Gastroesophageal sphincter (tissue), 4 donors: Measurements from ENCODE around the gene INPP5A. TPM values are rescaled to one million over a fixed set of nuclear protein-coding genes. Genes with fewer than 3 reads are reported as not detected.

Experiments
- ATAC-seq: fragments of 150-250 bp; one replicate; pipeline ENCODE4 v1.9.1; 2016; ENCODE audit warnings: mild to moderate bottlenecking, moderate library complexity
- H3K27ac ChIP-seq, 4 donors: fragments of 200-600 bp; sonication (generic) in 3 of 4; 1 replicate in 3 of 4; 2 replicates in 1 of 4; pipeline ENCODE4 v1.5.1; 2016 to 2019
- H3K27me3 ChIP-seq: fragments of 200-600 bp; sonication (generic); one replicate; pipeline ENCODE4 v1.5.1; 2019
- H3K36me3 ChIP-seq, 2 donors: fragments of 200-600 bp; sonication (generic); one replicate each; pipeline ENCODE4 v1.5.1; 2019; ENCODE audit warnings: control low read depth in 1 of 2
- H3K4me1 ChIP-seq, 3 donors: fragments of 200-600 bp; sonication (generic); 1 replicate in 2 of 3; 2 replicates in 1 of 3; pipeline ENCODE4 v1.5.1; 2016 to 2019; ENCODE audit warnings: control low read depth in 2 of 3
- H3K4me3 ChIP-seq, 2 donors: fragments of 200-600 bp; sonication (generic); one replicate each; pipeline ENCODE4 v1.5.1; 2019; ENCODE audit warnings: mild to moderate bottlenecking in 1 of 2, moderate library complexity in 1 of 2
- H3K9me3 ChIP-seq, 3 donors: fragments of 200-600 bp; sonication (generic); one replicate each; pipeline ENCODE4 v1.5.1; 2017 to 2019; ENCODE audit warnings: control low read depth in 2 of 3
- EP300 ChIP-seq: sonication (generic); formaldehyde crosslinking; IDR thresholded peaks from one replicate; pipeline ENCODE4 v1.6.1; 2017; ENCODE audit warnings: antibody characterized with exemption, mild to moderate bottlenecking
- POLR2A ChIP-seq, 2 donors: fragments of 450-650 bp; IDR thresholded peaks; one replicate each; pipeline ENCODE4 v1.6.1; 2017; ENCODE audit warnings: antibody characterized with exemption in 2 of 2, mild to moderate bottlenecking in 2 of 2, moderate library complexity in 1 of 2
- POLR2AphosphoS5 ChIP-seq: sonication (generic); formaldehyde crosslinking; IDR thresholded peaks from one replicate; pipeline ENCODE4 v1.6.1; 2017; ENCODE audit warnings: antibody characterized with exemption
- WGBS, 2 donors: methylation state at CpG; one replicate each; pipeline ENCODE4 v1.1.5; 2018; ENCODE audit warnings: low coverage in 1 of 2; 5-methylcytosine and 5-hydroxymethylcytosine counted together
- total RNA-seq, 4 donors: library from RNA; depleted of rRNA; stranded (reverse); fragments of >200 nt; gene quantifications; one replicate each; pipeline ENCODE4 v1.1.0, GENCODE V29; 2016
- TF ChIP-seq, protein P1 (sequence below), 4 experiments: fragments of 200-600 bp in 2 of 4; fragments of 450-650 bp in 2 of 4; sonication (generic) in 1 of 4; IDR thresholded peaks; one replicate each; pipeline ENCODE4 v1.5.1; 2017 to 2019; ENCODE audit warnings: antibody characterized with exemption in 4 of 4, mild to moderate bottlenecking in 2 of 4, moderate library complexity in 2 of 4

INPP5A gene
- total RNA-seq, 4 donors from 2014 or later, result 111 to 288 (median 215) TPM

DNA sequence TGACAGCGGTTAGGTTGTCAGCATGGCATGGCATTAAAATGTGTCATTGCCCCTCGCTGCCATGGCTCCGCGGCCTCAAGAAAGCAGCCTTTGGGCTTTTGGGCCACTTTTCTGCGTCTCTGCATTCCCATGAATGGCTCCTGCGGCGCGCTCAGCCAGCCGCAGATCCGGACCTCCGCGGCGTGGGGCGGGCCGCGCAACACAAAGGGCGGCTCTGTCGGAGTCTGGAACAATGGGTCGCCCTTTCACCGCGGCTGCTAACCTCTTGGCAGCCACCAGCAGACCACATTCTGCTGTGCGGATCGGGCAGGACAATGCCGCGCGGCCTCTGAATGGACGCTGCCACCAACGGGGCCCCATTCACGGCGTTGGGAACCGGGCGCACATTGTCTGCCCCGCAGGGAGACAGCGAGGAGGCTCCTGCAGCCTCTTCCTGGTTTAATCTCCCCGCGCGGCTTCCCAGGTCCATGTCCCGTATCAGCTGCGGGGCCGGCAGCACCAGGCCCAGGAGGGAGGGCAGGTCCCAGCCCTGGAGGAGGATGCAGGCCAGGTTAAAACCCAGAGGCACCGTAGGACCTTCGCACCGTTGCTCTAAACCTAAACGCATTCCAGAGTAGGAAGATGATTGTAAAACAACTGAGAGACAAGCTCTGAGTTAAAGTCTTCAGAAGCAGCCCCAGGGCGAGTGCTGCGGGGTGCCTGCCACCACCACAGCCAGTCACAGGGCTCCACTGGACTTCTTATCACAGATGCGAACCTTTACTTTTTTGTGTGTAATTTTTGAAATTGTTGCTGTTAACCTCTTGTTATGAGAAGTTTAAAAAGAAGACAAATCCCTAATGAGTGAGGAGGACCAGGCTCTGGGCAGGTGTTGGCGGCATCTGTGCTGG is 176.8 kb downstream of the INPP5A start:
- 71 to 100% methylated on average over 2 to 12 of the region's 48 CpGs for WGBS, 2 donors
- Histone ChIP-seq H3K4me1 (peaks cover 0 to 7% (median 0%) of the 10 kb centered on the region in 3 donors), H3K4me3 (no peak overlapping the region), H3K9me3 (no peaks in the 10 kb centered on the region), H3K27ac (peak overlapping the region in 2 of 4 donors; percentile 14 to 56), H3K27me3 (no peaks in the 10 kb centered on the region), H3K36me3 (peaks cover 0 to 80% of the 10 kb centered on the region in 2 donors)
- TF ChIP-seq, protein P1, sequence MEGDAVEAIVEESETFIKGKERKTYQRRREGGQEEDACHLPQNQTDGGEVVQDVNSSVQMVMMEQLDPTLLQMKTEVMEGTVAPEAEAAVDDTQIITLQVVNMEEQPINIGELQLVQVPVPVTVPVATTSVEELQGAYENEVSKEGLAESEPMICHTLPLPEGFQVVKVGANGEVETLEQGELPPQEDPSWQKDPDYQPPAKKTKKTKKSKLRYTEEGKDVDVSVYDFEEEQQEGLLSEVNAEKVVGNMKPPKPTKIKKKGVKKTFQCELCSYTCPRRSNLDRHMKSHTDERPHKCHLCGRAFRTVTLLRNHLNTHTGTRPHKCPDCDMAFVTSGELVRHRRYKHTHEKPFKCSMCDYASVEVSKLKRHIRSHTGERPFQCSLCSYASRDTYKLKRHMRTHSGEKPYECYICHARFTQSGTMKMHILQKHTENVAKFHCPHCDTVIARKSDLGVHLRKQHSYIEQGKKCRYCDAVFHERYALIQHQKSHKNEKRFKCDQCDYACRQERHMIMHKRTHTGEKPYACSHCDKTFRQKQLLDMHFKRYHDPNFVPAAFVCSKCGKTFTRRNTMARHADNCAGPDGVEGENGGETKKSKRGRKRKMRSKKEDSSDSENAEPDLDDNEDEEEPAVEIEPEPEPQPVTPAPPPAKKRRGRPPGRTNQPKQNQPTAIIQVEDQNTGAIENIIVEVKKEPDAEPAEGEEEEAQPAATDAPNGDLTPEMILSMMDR (IDR thresholded peaks at IDR 0.05), result no peak
- TF ChIP-seq POLR2A (IDR thresholded peaks at IDR 0.05) (no peak), POLR2AphosphoS5 (no peak), EP300 (no peak)
- no peak for ATAC-seq

DNA sequence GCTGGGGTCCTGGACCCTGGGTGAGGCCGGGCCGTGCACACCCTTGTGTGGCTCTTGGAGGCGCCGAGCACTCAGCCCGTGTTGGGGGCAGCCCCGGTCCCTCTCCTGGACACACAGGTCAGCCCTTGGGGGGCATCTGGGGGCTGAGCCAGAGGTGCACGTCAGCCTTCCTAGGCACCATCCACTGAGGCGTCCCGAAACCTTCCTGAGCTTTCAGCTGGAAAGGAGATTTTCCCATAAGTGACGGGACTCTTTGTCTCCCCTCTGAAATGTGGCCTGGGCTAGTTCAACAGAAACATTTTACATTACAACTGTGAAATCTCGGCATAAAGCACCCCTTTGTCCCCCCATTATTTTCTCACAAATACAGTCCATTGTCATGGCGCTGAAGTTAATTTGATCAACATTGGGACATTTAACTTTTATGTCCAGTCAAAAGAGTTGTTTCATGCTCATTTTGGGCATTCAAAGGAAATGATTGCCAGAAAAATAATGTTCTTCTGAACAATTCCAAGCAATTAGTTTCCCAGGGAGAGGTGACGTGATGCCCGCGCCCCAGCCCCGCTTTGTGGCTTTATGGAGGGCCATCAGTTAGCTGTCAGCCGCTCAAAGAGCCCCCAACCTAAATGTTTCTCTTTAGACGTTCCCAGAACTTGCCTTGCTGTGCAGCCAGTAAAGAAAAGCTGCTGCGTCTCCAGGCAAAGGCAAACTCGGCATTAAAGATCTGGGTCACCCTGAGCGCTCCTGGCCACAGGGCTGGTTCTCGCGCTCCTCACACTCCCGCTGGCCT is 177.6 kb downstream of the INPP5A start:
- H3K4me3 ChIP-seq, result no peak overlapping the region
- H3K27ac ChIP-seq, result peak overlapping the region in 2 of 4 donors; percentile 14
- ATAC-seq, result no peak
- H3K4me1 ChIP-seq, result peaks cover 0 to 7% (median 0%) of the 10 kb centered on the region in 3 donors
- H3K27me3 ChIP-seq, result no peaks in the 10 kb centered on the region
- 82 to 94% methylated on average over 5 to 10 of the region's 24 CpGs for WGBS, 2 donors
- TF ChIP-seq, protein P1 (IDR thresholded peaks at IDR 0.05), result no peak
- TF ChIP-seq POLR2A (IDR thresholded peaks at IDR 0.05) (no peak), POLR2AphosphoS5 (no peak), EP300 (no peak)
- H3K9me3 ChIP-seq, result no peaks in the 10 kb centered on the region
- peaks cover 0 to 71% of the 10 kb centered on the region in 2 donors for H3K36me3 ChIP-seq

DNA sequence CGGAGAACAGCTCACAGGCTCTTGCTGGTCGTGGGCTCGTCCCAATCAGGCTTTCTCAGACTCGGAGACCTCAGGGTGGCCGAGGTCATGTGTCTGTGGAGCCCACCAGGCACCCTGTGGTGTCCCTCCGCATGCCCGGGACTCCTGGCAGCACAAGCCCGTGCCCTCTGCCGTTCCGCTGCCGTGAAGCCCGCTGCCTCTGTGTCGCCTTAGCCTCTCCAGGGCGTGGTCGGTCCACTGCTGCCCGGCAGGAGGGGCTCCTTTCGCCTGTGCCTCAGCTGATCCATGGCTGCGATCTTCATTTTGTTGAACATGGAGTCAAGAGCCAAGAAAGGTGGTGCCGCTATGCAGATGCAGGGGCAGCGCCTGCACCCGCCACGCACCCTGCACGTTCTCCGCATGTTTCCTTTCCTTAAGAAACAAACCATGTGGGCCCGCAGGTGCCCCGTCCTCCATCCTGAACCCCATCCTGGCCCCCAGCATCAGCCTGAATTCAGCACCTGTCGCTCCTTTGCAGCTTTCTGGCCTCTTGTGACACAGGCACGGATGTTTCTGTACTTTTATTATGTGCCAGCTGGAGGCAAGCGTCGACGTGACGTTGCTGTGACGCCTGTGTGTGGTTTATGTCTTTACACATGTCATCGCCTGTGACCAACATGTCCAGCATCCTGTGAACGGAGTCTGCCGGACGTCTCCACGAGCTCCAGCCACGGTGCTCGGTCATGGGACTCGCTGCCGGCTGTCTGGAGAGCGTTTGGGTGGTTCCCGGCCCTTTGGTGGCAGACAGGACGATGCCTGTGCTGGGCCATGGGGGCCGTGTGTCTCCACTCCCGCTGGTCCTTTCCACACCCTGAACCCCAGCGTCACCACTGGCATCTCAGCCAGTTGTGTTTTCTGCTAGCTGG is 178.4 kb downstream of the INPP5A start:
- TF ChIP-seq EP300 (no peak), POLR2A (IDR thresholded peaks at IDR 0.05) (no peak), POLR2AphosphoS5 (no peak)
- TF ChIP-seq, protein P1 (IDR thresholded peaks at IDR 0.05), result no peak
- Histone ChIP-seq H3K4me3 (no peak overlapping the region), H3K36me3 (peaks cover 0 to 63% of the 10 kb centered on the region in 2 donors), H3K27me3 (no peaks in the 10 kb centered on the region), H3K4me1 (peaks cover 0 to 8% (median 0%) of the 10 kb centered on the region in 3 donors), H3K9me3 (no peaks in the 10 kb centered on the region), H3K27ac (peak overlapping the region in 1 of 4 donors; percentile 14)
- ATAC-seq, result no peak
- WGBS, 2 donors, result 85% methylated on average over 5 of the region's 48 CpGs; no CpG with 5 or more reads in 1 of the 2 donors

- H3K4me3 ChIP-seq, result no peak overlapping the region
- H3K27ac ChIP-seq, result no peak overlapping the region
- H3K9me3 ChIP-seq, result no peaks in the 10 kb centered on the region
- 80 to 89% methylated on average over 1 to 10 of the region's 27 CpGs for WGBS, 2 donors
- H3K27me3 ChIP-seq, result no peaks in the 10 kb centered on the region
- TF ChIP-seq POLR2AphosphoS5 (no peak), EP300 (no peak), POLR2A (IDR thresholded peaks at IDR 0.05) (no peak)
- TF ChIP-seq, protein P1 (IDR thresholded peaks at IDR 0.05), result no peak
- H3K36me3 ChIP-seq, result peaks cover 0 to 54% of the 10 kb centered on the region in 2 donors
- no peak for ATAC-seq
- peaks cover 0 to 17% (median 2%) of the 10 kb centered on the region in 3 donors for H3K4me1 ChIP-seq
These were observed 179.3 kb downstream of the INPP5A start for GRCh38 chr10:132716691-132717490.
